Large intestine (tissue), 3 donors: ENCODE data around the gene MAD1L1. TPM values are rescaled to one million over a fixed set of nuclear protein-coding genes. Genes with fewer than 3 reads are reported as not detected.

Source experiments
- DNase-seq, 2 donors: peaks; one replicate each; pipeline versions ENCODE4 v3.0.0 to v3.0.0-alpha.2; 2013
- H3K27ac ChIP-seq: one replicate; pipeline ENCODE4 v1.5.1; 2013; ENCODE audit warnings: low read length
- H3K27me3 ChIP-seq: 2 replicates; pipeline ENCODE4 v1.6.1; 2013; ENCODE audit warnings: low read length; ENCODE audit not compliant: control insufficient read depth, insufficient read depth
- H3K36me3 ChIP-seq: 2 replicates; pipeline ENCODE4 v1.6.1; 2013; ENCODE audit warnings: low read length; ENCODE audit not compliant: control insufficient read depth, insufficient read depth
- H3K4me1 ChIP-seq: one replicate; pipeline ENCODE4 v1.6.1; 2013; ENCODE audit warnings: low read length; ENCODE audit not compliant: control insufficient read depth, insufficient read depth
- H3K4me3 ChIP-seq: one replicate; pipeline ENCODE4 v1.5.1; 2013; ENCODE audit warnings: low read length
- H3K9me3 ChIP-seq: one replicate; pipeline ENCODE4 v1.6.1; 2013; ENCODE audit warnings: mild to moderate bottlenecking, low read depth, low read length, moderate library complexity; ENCODE audit not compliant: control insufficient read depth
- WGBS: methylation state at CpG from one replicate; pipeline ENCODE4 v1.1.5; 2013; ENCODE audit warnings: low lambda C conversion rate; ENCODE audit not compliant: insufficient coverage; 5-methylcytosine and 5-hydroxymethylcytosine counted together
- polyA plus RNA-seq: library from polyadenylated mRNA; unstranded; fragments of 120-200 nt; gene quantifications from one replicate; pipeline ENCODE4 v1.2.1, GENCODE V29; 2013

The MAD1L1 gene
- polyA plus RNA-seq, 1 donor: 15.1 TPM

- H3K4me3 ChIP-seq: no peak overlapping the region
- H3K36me3 ChIP-seq: peaks cover 41% of the 10 kb centered on the region
- no peak for DNase-seq
- H3K27ac ChIP-seq: no peak overlapping the region
- no peaks in the 10 kb centered on the region for H3K4me1 ChIP-seq
- H3K9me3 ChIP-seq: no peaks in the 10 kb centered on the region
- H3K27me3 ChIP-seq: no peaks in the 10 kb centered on the region
- WGBS: no CpG with 5 or more reads among the region's 8 CpGs
Measured at GRCh38 chr7:2228921-2229320, 3.8 kb downstream of the MAD1L1 start.

- H3K4me3 ChIP-seq: no peak overlapping the region
- no peaks in the 10 kb centered on the region for H3K4me1 ChIP-seq
- no peak for DNase-seq
- no peaks in the 10 kb centered on the region for H3K27me3 ChIP-seq
- no peaks in the 10 kb centered on the region for H3K9me3 ChIP-seq
- H3K27ac ChIP-seq: no peak overlapping the region
- WGBS: no CpG with 5 or more reads among the region's 15 CpGs
- peaks cover 46% of the 10 kb centered on the region for H3K36me3 ChIP-seq
Measured at GRCh38 chr7:2227699-2228098, 5.0 kb downstream of the MAD1L1 start.

- whole genome bisulfite sequencing: no CpG with 5 or more reads among the region's 13 CpGs
- H3K27ac ChIP-seq: no peak overlapping the region
Measured at GRCh38 chr7:2225830-2226229, 6.9 kb downstream of the MAD1L1 start.

GRCh38 chr7:2225336-2225735 is 7.4 kb downstream of the MAD1L1 start:
- Histone ChIP-seq H3K4me1 (no peaks in the 10 kb centered on the region), H3K27me3 (no peaks in the 10 kb centered on the region), H3K27ac (no peak overlapping the region), H3K36me3 (peaks cover 65% of the 10 kb centered on the region), H3K9me3 (no peaks in the 10 kb centered on the region), H3K4me3 (no peak overlapping the region)
- no peak for DNase-seq
- WGBS: no CpG with 5 or more reads among the region's 14 CpGs

More at GRCh38 chr7:2225830-2226229, 6.9 kb downstream of the MAD1L1 start:
- no peak for DNase-seq
- Histone ChIP-seq H3K9me3 (no peaks in the 10 kb centered on the region), H3K4me1 (no peaks in the 10 kb centered on the region), H3K4me3 (no peak overlapping the region), H3K27me3 (no peaks in the 10 kb centered on the region), H3K36me3 (peaks cover 60% of the 10 kb centered on the region)

GRCh38 chr7:2224934-2225333 is 7.8 kb downstream of the MAD1L1 start:
- DNase-seq: no peak
- H3K27me3 ChIP-seq: no peaks in the 10 kb centered on the region
- no peaks in the 10 kb centered on the region for H3K9me3 ChIP-seq
- H3K4me3 ChIP-seq: no peak overlapping the region
- H3K4me1 ChIP-seq: no peaks in the 10 kb centered on the region
- no CpG with 5 or more reads among the region's 4 CpGs for whole genome bisulfite sequencing
- peaks cover 63% of the 10 kb centered on the region for H3K36me3 ChIP-seq
- no peak overlapping the region for H3K27ac ChIP-seq

GRCh38 chr7:2224491-2224928 is 8.2 kb downstream of the MAD1L1 start:
- Histone ChIP-seq H3K36me3 (peaks cover 58% of the 10 kb centered on the region), H3K4me1 (no peaks in the 10 kb centered on the region), H3K27me3 (no peaks in the 10 kb centered on the region), H3K9me3 (no peaks in the 10 kb centered on the region), H3K27ac (no peak overlapping the region), H3K4me3 (no peak overlapping the region)
- WGBS: no CpG with 5 or more reads among the region's 13 CpGs
- no peak for DNase-seq

- no CpG with 5 or more reads among the region's 17 CpGs for WGBS
- H3K27me3 ChIP-seq: no peaks in the 10 kb centered on the region
- no peak for DNase-seq
- H3K36me3 ChIP-seq: peaks cover 56% of the 10 kb centered on the region
- H3K4me3 ChIP-seq: no peak overlapping the region
- no peaks in the 10 kb centered on the region for H3K9me3 ChIP-seq
- H3K27ac ChIP-seq: no peak overlapping the region
- no peaks in the 10 kb centered on the region for H3K4me1 ChIP-seq
Measured at GRCh38 chr7:2223321-2223720, 9.4 kb downstream of the MAD1L1 start.

- H3K36me3 ChIP-seq: peaks cover 57% of the 10 kb centered on the region
- no peak overlapping the region for H3K4me3 ChIP-seq
- no peaks in the 10 kb centered on the region for H3K4me1 ChIP-seq
- no peaks in the 10 kb centered on the region for H3K9me3 ChIP-seq
- H3K27ac ChIP-seq: no peak overlapping the region
- WGBS: no CpG with 5 or more reads among the region's 22 CpGs
- H3K27me3 ChIP-seq: no peaks in the 10 kb centered on the region
- DNase-seq: no peak
Measured at GRCh38 chr7:2222516-2222915, 10.2 kb downstream of the MAD1L1 start.

GRCh38 chr7:2220954-2221353 is 11.8 kb downstream of the MAD1L1 start:
- Histone ChIP-seq H3K27me3 (no peaks in the 10 kb centered on the region), H3K4me1 (no peaks in the 10 kb centered on the region), H3K9me3 (no peaks in the 10 kb centered on the region), H3K27ac (no peak overlapping the region), H3K4me3 (no peak overlapping the region), H3K36me3 (peaks cover 70% of the 10 kb centered on the region)
- WGBS: no CpG with 5 or more reads among the region's 17 CpGs
- no peak for DNase-seq

GRCh38 chr7:2220506-2220905 is 12.2 kb downstream of the MAD1L1 start:
- no peaks in the 10 kb centered on the region for H3K9me3 ChIP-seq
- WGBS: no CpG with 5 or more reads among the region's 16 CpGs
- H3K27ac ChIP-seq: no peak overlapping the region
- peaks cover 70% of the 10 kb centered on the region for H3K36me3 ChIP-seq
- DNase-seq: no peak
- H3K4me1 ChIP-seq: no peaks in the 10 kb centered on the region
- H3K4me3 ChIP-seq: no peak overlapping the region
- no peaks in the 10 kb centered on the region for H3K27me3 ChIP-seq

GRCh38 chr7:2220030-2220429 is 12.7 kb downstream of the MAD1L1 start:
- no peaks in the 10 kb centered on the region for H3K9me3 ChIP-seq
- no peak for DNase-seq
- H3K27me3 ChIP-seq: no peaks in the 10 kb centered on the region
- peaks cover 68% of the 10 kb centered on the region for H3K36me3 ChIP-seq
- no peak overlapping the region for H3K4me3 ChIP-seq
- no peaks in the 10 kb centered on the region for H3K4me1 ChIP-seq
- no CpG with 5 or more reads among the region's 19 CpGs for WGBS
- no peak overlapping the region for H3K27ac ChIP-seq
